NCI-H526 treated with DMSO at 0.1 percent for 48 hours (cell line): ENCODE results near the gene CDH15.
"Not testable (repeated sequence)": the region's sequence is repeated elsewhere in the genome, so short reads cannot be mapped to it uniquely, and the experiment has no call there.

Source experiments
- DNase-seq: peaks from one replicate; lab custom pipeline; 2025; lab: John Stamatoyannopoulos, UW

CDH15 gene

DNA sequence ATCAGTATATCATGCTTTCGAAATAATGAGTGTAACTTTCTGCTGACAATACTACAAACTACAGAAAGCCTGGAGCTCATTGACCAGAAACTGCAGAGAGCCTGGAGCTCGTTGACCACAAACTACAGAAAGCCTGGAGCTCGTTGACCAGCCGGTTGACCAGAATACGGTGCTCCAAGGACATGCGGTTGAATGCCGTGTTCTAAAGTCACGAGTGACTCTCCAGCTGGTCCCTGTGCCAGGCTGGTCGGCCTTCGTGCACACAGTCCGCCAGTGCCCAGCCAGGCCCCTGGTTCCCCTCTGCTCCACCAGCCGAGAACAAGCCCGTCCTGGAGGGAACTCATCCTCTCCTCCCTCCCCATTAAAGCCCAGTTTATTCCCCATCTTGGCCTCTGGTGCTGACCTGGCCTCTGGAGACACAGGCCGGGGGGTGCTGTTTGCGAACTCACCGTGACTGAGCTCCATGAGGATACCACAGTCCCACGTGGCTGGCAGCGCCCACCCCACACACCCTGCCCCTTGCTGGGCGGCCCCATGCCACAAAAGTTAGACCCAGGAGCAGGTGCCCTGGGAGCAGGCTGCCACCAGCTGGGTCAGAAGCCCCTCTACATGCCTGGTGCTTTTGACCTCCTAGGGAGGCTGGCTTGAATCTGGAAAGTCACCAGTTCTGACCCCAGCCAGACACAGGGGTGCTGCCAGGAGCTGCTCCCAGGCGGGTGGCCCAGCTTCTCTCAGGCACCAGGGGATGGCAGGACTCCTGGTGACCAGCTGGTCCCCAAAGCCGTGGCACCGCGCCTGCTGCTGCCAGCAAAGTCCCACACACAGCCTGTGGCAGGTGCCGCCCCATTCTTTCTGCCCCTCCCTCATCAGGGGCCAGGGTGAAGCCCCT is 15.5 kb upstream of the CDH15 start:
- DNase-seq = no peak

DNA sequence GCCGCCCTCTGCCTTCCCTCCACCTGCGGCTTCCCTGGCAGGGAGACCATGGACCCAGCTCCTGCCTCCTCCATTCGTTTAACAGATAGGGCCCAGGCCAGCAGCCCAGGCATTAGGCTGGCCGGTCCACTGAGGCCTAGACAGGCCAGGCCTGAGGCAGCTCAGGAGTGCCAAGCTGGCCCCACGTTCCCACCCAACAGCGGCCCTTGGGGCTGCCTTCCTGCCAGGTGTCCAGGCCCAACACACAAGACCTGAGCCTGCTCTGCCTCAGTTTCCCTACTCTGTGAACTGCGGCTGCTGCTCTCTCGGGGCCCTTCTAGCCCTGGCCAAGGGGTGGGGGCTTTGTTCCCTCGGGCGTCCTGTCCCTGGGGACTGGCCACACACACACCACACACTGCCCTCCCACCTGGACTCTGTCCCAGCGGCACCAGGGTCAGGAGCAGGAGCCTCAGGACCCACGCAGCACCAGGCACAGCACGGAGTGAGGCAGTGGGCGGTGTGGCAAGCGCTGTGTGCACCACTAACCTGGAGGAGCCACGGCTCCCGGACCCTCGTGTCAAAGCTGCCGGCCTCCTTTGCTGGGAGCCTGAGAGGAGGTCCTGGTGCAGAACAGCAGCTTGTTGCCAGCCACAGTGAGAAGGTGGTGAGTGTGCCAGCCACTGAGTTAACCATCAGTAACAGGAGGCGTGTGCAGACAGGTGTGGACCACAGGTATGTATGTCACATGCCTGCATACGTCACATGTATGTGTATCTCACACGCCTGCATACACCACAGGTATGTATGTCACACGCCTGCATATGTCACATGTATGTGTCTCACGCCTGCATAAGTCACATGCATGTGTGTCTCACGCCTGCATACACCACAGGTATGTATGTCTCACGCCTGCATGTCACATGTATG is 14.6 kb upstream of the CDH15 start:
- no peak for DNase-seq

DNA sequence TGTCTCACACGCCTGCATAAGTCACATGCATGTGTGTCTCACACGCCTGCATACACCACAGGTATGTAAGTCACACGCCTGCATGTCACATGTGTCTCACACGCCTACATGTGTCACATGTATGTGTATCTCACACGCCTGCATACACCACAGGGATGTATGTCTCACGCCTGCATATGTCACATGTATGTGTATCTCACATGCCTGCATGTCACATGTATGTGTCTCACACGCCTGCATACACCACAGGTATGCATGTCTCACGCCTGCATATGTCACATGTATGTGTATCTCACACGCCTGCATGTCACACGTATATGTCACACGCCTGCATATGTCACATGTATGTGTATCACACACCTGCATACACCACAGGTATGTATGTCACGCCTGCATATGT is 13.8 kb upstream of the CDH15 start:
- no peak for DNase-seq

DNA sequence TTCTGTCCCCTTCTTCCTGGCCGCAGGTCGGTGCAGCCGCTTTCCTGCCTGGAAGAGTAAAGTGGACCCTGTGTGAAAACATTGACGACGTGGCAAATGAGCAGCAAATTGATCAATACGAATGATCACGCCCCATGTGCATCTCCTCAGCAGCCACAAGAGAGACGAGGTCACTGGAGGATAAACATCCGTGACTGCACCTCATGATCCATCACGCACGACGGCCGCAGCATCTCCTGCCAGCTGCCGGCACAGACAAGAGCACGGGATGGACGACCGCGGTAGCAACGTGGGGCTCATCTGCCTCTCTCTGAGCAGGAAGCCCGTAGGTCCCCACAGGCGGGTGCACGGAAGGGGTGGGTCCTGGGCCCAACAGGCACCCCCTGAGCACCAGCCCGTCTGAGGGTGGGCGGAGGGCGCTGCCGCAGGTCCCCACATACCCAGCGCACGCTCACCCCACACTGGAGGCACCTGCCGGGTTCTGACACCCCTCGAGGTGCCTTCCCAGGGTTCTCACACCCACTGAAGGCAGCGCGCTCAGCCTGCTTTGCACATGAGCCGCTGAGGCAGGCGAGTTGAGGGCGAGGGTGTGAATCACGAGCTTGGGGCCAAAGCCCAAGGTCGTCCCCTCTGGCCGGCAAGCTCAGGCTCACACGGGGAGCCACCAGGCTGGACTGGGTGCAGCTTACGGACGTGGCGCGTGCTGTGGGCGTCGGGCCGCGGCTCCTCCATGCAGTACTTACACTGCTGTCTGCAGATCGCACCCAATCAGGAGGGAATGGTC is 12.3 kb upstream of the CDH15 start:
- no peak for DNase-seq

DNA sequence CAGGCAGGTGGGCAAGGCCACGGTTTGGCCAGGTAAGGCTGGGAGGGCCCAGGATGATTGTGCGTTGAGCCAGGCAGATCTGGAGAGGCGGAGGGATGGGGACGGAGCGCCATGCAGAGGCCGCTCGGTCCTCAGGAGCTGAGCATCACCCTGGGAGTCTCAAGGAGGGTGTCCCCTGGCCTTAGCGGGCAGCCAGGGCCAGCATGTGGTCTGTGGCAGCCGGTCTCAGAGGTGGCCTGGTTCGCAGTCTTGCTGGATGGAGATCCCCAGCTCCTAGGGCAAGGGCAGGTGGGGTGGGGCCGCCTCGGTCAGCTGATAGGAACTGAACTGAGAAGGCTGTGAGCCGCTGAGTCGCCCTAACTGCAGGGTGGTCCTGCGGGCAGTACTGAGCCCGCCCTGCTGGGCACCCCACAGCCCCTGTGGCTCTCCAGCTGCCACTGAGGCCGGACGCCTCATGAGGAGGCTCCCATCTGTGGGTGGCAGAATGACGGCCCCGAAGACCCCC is 11.6 kb upstream of the CDH15 start:
- no peak for DNase-seq

DNA sequence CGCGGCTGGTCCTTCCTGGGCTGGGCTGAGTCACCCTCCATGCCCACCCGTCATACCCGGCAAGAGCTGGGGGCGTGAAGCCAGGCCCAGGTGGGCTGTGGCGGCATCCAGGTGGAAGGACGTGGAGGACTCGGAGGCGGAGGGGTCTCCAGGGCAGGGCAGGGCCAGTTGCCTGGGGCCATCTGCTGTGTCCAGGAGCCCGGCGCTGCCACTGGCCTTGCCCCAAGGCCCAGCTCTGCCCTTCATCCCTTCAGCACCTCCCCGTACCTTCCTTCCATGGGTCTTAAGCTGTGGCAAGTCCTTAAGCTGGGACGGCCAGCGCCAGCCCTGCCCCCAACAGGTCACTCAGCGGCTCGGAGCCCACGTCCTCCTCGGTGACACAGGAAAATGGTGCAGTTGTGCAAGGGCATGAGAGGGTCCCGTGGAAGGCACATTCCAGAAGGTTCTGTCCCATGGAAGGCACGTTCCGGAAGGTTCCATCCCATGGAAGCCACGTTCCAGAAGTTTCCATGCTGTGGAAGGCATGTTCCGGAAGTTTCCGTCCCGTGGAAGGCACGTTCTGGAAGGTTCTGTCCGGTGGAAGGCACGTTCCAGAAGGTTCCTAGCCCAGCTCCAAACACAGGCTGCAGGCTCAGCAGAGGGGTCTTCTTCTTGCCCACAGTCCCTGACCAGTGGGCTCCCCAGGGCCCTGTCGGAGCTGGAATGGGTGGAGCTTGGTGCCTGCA is 10.4 kb upstream of the CDH15 start:
- no peak for DNase-seq

DNA sequence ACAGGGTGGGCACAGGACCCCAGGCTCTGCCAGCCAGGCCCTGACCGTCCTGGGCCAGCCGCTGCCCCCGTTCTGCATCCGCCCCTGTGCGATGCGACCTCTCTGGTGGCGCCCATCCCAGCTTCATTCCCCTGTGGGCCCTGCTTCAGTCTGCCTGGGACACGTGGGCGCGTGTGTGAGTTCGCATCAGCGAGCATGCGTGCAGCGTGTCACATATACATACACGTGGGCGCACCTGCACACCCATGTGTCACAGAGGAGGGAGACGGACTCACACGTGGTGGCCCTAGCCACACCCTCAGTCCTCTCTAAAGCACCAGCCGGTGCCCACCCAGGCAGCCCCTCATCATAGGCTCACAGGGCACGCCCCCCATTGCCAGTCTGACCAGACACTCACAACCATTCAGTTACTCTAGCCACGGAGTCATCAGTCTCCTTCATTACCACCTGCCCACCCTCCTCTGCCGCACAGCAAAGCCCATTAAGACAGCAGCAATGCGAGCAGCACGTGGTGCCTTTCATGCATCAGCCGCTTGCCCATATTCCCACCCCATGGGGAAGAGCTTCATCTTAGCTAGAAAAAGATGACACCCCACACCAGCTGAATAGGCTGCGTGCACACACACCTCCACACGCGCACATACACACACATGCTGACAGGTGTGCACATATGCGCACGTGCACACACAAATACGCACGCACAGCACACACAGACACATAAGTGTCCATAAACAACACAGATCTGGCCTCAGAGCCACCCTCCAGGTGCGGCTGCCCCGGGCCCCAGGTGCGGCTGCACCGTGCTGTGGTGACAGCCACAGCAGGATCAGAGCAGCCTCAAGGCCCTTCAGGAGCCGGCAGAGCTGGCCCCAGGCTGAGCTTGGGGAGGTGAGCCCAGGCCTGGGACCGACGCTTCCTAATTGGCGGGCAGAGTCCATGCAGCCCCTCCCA is 9.5 kb upstream of the CDH15 start:
- DNase-seq = no peak

DNA sequence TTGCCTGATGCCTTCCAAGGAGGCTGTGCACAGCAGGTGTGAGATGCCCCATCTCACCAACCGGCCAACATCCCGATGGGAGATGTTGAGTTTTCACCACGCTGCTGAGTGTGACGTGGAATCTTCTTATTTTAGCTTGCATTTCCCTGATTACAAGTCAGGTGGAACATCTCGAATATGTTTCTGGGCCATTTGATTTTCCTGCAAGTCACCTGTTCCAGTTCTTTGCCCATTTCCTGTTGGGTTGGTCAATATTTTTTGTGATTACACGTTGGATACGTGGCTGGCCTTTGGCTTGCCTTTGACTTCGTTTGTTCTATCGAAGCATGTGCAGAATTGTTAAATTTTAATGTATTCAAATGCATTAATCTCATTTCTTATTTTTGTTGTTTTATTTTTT is 8.3 kb upstream of the CDH15 start:
- DNase-seq = no peak

DNA sequence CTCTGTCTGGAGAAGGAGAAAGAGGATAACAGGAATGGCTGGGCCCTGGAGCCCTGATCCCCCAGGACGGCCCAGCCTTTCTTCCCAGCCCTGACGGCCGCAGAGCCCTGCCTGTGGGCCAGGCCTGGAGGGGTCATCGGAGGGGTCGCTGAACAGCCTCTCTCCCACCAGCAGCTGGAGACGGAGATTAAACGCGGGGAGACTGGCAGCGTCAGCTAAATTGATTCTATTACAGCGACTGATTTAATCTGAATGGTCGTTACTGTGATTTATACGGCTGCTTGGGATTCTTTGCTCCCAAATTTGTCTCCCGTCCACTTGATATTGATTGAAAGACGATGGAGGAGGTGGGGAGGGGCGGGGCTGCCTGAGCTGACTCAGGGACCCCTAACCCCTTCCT is 7.1 kb upstream of the CDH15 start:
- no peak for DNase-seq

DNA sequence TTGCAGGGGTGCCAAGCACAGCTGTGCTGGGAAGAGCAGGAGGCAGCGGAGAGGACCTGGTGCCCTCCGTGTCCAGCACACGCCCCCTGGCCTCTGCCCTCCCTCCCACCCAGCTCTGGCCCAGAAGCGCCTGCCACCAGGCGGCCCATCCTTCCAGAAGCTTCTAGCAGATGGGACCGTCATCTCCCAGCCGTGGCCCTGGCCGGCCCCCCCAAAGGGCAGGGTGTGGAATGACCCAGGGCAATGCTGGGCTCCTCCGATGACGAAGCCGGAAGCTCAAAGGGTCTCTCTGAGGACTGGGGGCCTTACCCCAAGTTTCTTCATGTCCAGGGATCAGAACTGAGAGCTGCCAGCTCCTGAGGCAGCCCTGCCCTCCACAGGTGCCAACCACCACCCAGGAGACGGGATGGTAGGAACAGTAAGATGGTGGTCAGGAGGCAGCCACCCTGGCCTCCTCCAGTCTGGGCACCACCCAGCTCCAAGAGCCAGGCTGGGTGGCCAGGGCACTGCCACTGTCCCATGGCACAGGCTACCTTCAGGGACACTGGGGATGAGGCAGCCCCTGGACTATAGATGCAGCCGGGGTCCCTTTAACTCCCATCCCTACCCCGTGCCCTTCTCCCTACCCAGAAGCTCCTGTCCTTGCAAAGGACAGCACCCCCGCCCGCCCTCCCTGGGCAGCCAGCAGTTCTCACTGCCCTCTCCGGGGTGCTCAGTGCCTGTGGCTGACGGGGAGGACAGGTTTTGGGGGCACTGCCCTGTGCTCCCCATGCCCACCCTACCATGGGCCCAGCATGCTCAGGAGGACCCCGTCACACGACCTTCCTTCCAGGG is 6.5 kb upstream of the CDH15 start:
- DNase-seq = no peak

DNA sequence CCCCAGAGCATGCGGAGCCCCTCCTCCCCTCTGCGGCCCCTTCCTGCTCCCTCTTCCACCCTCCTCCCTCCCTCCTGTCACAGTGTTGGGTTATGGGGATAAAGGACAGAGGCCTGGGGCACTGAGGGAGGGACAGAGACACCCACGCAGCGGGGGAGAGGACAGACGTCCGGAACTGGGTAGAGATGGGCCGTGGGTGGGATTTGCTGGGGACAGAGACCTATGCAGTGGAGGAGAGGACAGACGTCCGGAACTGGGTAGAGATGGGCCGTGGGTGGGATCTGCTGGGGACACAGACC is 5.9 kb upstream of the CDH15 start:
- not testable (repeated sequence) for DNase-seq

DNA sequence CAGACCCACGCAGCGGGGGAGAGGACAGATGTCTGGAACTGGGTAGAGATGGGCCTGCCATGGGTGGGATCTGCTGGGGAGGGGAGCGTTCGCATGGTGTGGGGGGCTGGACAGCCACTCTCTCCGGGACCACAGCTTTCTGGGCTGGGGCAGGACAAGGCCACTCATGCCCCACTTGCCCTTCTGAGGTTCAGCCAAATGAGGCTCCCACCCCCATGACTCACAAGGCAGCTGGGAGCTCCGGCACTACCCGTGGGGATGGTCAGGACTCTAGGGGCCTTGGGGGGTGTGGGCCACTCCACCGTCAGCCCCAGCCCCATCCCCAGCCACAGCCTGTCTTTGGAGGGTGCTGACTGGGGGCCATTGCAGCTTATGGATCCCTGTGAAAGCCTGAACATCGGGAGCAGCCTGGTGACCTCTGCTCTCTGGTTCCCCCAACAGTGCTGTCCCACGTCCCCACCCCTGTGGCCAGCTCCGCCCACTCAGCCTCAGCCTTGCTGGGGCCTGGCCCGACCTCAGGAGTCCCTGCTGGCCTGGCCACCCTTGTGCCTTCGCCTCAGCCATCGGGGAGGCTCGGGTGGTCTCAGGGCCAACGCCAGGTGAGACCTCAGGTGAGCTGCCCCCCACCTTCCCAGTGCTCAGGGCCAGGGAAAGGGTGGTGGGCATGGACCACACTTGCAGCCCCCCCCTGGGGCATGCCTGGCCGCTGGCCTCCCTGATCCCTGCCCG is 4.7 kb upstream of the CDH15 start:
- DNase-seq = no peak

DNA sequence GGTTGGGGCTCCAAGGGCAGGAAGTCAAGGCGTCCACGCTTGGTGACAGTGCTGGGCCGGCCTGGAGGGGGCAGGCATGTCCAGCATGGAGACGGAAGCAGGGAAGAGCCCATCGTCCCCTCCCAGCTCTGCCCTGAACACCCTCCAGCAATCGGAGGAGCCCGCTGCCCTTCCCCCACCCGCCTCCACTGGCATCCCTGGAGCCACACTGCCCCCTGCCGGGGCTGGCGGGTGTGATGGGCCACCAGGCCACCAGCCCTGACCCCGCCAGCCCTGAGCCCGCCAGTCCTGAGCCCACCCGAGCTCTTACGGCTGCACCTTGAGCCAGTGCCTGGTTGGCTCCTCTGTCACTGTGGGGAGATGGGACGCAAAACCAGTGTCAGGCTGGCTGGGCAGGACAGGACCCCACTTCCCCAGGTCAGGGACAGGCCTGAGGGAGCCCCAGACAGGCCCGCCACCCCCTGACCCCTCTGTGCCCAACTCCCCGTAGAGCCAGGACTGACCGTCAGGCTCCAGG is 4.1 kb upstream of the CDH15 start:
- peak; percentile 36 for DNase-seq

DNA sequence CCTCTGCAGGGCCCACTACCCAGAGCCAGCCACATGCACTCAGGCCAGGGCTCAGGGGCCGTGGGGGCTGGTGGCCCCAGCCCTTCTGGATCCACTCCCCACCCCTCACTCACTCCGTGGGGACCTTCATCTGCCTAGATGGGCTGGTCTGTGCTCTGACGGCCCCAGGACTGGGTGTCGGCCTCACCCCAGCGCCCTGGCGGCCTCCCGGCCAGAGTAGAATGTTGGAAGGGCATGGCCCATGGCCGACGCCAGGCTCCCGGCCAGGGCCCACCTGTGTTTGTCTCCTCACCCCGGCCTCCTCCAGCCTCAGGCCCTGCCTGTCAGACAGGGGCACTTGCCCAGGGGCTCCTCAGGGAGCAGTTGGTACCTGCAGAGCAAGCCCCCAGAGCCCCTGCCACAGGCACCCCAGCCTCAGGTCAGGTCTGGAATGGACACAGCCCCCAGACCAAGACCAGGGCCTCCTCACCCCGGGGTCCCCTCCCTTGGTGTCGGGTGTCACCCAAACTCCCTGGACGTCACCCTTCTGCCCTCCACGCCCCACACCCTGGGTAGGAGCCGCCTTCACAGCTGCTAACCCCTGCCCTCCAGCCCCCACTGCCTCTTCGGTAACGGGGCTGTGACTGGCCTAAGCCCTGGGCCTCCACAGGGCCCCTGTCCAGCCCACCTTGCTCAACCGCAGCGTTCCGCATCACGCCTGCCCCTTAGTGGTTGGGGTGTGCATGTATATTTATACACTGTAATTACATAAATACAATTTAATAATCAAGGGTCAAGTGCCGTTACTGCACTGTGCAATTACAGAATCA is 3.0 kb upstream of the CDH15 start:
- no peak for DNase-seq

DNA sequence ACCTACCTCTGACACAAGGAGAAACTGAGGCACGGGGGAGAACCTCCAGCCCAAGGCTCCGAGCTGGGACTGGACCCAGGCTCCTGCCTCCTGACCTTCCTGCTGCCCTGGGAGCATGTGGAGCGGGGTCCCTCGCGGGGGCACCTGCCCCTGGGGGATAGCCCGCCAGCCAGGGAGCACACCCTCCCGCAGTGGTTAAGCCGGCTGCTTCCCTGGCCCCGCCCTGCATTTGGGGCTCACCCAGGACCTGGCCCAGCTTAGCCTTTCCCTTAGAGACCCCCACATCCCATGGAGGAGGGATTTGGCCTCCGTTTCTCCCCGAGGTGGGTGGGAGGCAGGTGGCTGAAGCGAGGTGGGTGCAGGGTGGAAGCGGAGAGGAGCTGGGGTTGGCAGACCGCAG is 1.8 kb upstream of the CDH15 start:
- no peak for DNase-seq

DNA sequence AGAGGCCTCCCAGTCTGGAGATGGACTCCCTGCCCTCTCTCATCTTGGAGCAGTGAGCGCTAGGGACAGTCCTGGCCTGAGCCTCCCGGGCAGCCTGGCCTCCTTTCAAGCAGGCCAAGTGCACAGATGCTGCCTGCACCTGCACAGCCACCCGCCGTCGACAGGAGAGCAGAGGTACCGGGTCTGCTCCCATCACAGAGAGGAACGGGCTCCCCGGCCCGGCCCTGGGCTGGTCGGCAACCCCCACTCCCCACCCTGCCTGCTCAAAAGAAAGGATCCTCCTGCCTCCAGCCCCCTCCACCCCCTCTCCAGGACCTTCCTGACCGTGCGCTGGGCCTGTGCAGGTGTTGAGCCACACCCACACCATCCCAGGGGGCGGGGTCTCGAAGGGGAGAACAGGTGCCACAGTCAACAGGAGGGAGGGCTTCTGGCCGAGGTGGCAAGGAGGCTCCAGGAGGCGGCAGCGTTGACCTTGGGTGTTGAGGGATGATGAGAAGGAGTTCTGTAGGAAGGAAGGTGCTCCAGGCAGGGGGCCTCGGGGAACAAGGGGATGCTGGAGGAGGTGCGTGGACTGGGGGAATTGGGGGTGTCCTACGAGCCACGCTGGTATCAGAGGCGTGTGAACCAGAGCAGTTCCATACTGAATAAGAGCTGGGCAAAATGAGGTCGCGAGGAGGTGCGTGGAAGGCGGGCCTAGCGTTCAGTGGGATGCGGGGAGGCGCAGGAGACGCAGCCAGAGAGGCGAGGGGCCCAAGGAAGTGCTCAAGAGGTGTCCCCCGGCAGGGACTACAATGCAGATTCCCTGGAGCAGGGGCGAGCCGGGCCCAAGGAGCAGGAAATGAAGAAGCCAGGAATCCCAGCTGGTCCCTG is 967 bp upstream of the CDH15 start:
- DNase-seq = peak; percentile 50

DNA sequence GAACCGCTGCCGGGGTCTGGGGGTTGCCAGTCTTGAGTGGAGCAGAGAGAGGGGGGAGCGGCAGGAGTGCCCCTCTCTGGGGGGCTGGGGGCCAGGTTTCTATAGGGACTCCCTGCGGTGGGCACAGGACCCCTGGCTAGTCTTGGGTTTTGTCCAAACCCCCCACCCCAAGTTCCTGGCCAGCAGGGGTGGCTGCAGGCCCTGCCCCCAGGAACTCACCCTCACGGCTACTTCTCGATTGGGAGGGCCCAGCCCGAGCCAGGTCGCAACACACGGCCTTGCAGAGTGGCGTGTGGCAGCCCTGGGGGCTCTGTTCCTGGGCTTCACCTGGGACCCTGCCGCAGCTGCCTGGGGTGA is 601 bp downstream of the CDH15 start:
- no peak for DNase-seq
